Endothelial cell of umbilical vein (primary cell): ENCODE results near the gene NACA2. TPM values are rescaled to one million over a fixed set of nuclear protein-coding genes. Genes with fewer than 3 reads are reported as not detected.

Experiments used
- BruUV-seq: library from RNA; stranded (reverse); fragments of 400-500 nt; replicated peaks from 2 replicates; lab custom pipeline; 2021; lab: Mats Ljungman, UMichigan
- CTCF ChIA-PET: fragments of 300-600, 350-600 bp; sonication (Branson Sonifier 250); formaldehyde crosslinking; loops from one replicate; lab custom pipeline; 2021; ENCODE audit warnings: antibody characterized with exemption, inconsistent platforms; lab: Charles Lee
- POLR2A ChIA-PET: fragments of 300-600, 350-600 bp; sonication (Branson Sonifier 250); formaldehyde crosslinking; loops from one replicate; lab custom pipeline; 2021; ENCODE audit warnings: antibody characterized with exemption, inconsistent platforms; lab: Charles Lee
- DNase-seq: peaks from one replicate; pipeline ENCODE4 v3.0.0-alpha.2; 2011; ENCODE audit warnings: low read depth, low spot score
- FAIRE-seq: peaks from 2 replicates; lab custom pipeline; 2011; peaks lifted over from hg19 to GRCh38; lab: Jason Lieb, UNC
- H2AFZ ChIP-seq: 2 replicates; pipeline ENCODE4 v1.6.0; 2012; ENCODE audit warnings: low read depth, low read length, control low read depth, inconsistent platforms
- H3K27ac ChIP-seq: 2 replicates; pipeline ENCODE4 v1.5.1; 2011; ENCODE audit warnings: low read depth, mild to moderate bottlenecking, control low read depth, low read length, moderate library complexity; ENCODE audit not compliant: insufficient read depth
- H3K27me3 ChIP-seq, 2 experiments: 2 replicates each; pipeline versions ENCODE4 v1.6.0 to v1.6.1; 2011; ENCODE audit warnings: low read length in 2 of 2, mixed read lengths in 1 of 2; ENCODE audit not compliant: control insufficient read depth in 2 of 2, insufficient read depth in 2 of 2
- H3K36me3 ChIP-seq, 2 experiments: 2 replicates in 1 of 2; 3 replicates in 1 of 2; pipeline ENCODE4 v1.5.1; 2011; ENCODE audit warnings: low read length in 2 of 2, mild to moderate bottlenecking in 1 of 2, moderate library complexity in 1 of 2; ENCODE audit not compliant: control insufficient read depth in 2 of 2, insufficient read depth in 2 of 2; ENCODE audit errors: extremely low read depth in 1 of 2
- H3K4me1 ChIP-seq: 3 replicates; pipeline ENCODE4 v1.5.1; 2011; ENCODE audit warnings: mild to moderate bottlenecking, low read length; ENCODE audit not compliant: control insufficient read depth, insufficient read depth; ENCODE audit errors: extremely low read depth
- H3K4me2 ChIP-seq: 2 replicates; pipeline ENCODE4 v1.6.1; 2011; ENCODE audit warnings: low read length, control low read depth, mixed read lengths; ENCODE audit not compliant: insufficient read depth
- H3K4me3 ChIP-seq, 3 experiments: fragments of 200-600 bp in 1 of 3; sonication (generic), shearing (Covaris generic) in 1 of 3; replicated peaks in 1 of 3; 2 replicates each; pipeline ENCODE4 v1.5.1; 2011 to 2016; ENCODE audit warnings: control low read depth in 3 of 3, low read length in 3 of 3, mild to moderate bottlenecking in 2 of 3, inconsistent platforms in 1 of 3, low read depth in 1 of 3, moderate library complexity in 1 of 3; ENCODE audit not compliant: insufficient read depth in 1 of 3
- H3K79me2 ChIP-seq: 2 replicates; pipeline ENCODE4 v1.6.0; 2012; ENCODE audit warnings: low read length, inconsistent platforms; ENCODE audit not compliant: control insufficient read depth, insufficient read depth
- H3K9ac ChIP-seq: replicated peaks from 2 replicates; pipeline ENCODE3; 2011; ENCODE audit warnings: low read length, control low read depth; ENCODE audit not compliant: insufficient read depth; ENCODE audit errors: extremely low read depth
- H3K9me1 ChIP-seq: replicated peaks from 3 replicates; pipeline ENCODE4 v1.6.0; 2011; ENCODE audit warnings: mild to moderate bottlenecking, low read length; ENCODE audit not compliant: control insufficient read depth, insufficient read depth; ENCODE audit errors: extremely low read depth
- H3K9me3 ChIP-seq: replicated peaks from 2 replicates; pipeline ENCODE4 v1.5.1; 2012; ENCODE audit warnings: low read length, inconsistent platforms; ENCODE audit not compliant: control insufficient read depth, insufficient read depth
- H4K20me1 ChIP-seq: replicated peaks from 2 replicates; pipeline ENCODE3; 2011; ENCODE audit warnings: mild to moderate bottlenecking, low read length; ENCODE audit not compliant: control insufficient read depth, insufficient read depth; ENCODE audit errors: extremely low read depth
- EZH2 ChIP-seq: IDR thresholded peaks from 2 replicates; pipeline ENCODE4 v1.6.1; 2012; ENCODE audit warnings: borderline replicate concordance, low read depth, mild to moderate bottlenecking, moderate library complexity, low read length, inconsistent platforms; ENCODE audit not compliant: severe bottlenecking
- FOS ChIP-seq: IDR thresholded peaks from 2 replicates; pipeline ENCODE4 v1.6.1; 2011; ENCODE audit warnings: mild to moderate bottlenecking, low read length, moderate library complexity, borderline replicate concordance; ENCODE audit not compliant: insufficient read depth
- GATA2 ChIP-seq: IDR thresholded peaks from 2 replicates; pipeline ENCODE4 v1.7.0; 2011; ENCODE audit warnings: low read depth, mild to moderate bottlenecking, moderate library complexity, mixed read lengths, low read length; ENCODE audit not compliant: insufficient read length, insufficient read depth
- JUN ChIP-seq: IDR thresholded peaks from 2 replicates; pipeline ENCODE4 v1.6.1; 2011; ENCODE audit warnings: borderline replicate concordance, low read depth; ENCODE audit not compliant: insufficient read length, insufficient read depth
- MYC ChIP-seq: IDR thresholded peaks from one replicate; pipeline ENCODE4 v1.6.1; 2011; ENCODE audit warnings: mild to moderate bottlenecking, low read depth, low read length
- POLR2A ChIP-seq: IDR thresholded peaks from 2 replicates; pipeline ENCODE4 v1.6.1; 2012; ENCODE audit warnings: low read depth, mild to moderate bottlenecking, control low read depth, low read length
- POLR2AphosphoS5 ChIP-seq: IDR thresholded peaks from 2 replicates; pipeline ENCODE4 v1.6.1; 2012; ENCODE audit warnings: low read depth, mild to moderate bottlenecking, control low read depth, low read length, moderate library complexity; ENCODE audit not compliant: insufficient read depth
- dilution Hi-C: fragments of 300-500 bp; cut with MboI; formaldehyde crosslinking; loops from one replicate; pipeline ENCODE4 v1.15.0; 2019; ENCODE audit warnings: low sequenced_read_pairs; ENCODE audit not compliant: extremely low pct_ligation_motif_present
- intact Hi-C: fragments of 100-400 bp; cut with micrococcal nuclease; formaldehyde crosslinking; loops from one replicate; pipeline ENCODE4 v1.10.0; 2022
- polyA plus RNA-seq, 4 experiments: library from polyadenylated mRNA; depleted of rRNA in 3 of 4; stranded (reverse) in 3 of 4; unstranded in 1 of 4; fragments of >200 nt; gene quantifications; 2 replicates each; pipeline versions ENCODE4 v1.2.1 to v1.2.3, GENCODE V29; 2011 to 2012; ENCODE audit warnings: missing spikeins in 1 of 4
- total RNA-seq: library from RNA; stranded (reverse); gene quantifications from 2 replicates; pipeline ENCODE4 v1.2.3, GENCODE V29; 2021
- TF ChIP-seq, protein P1 (sequence below), 2 donors: IDR thresholded peaks; 1 replicate in 1 of 2; 2 replicates in 1 of 2; pipeline ENCODE4 v1.5.1; 2011; ENCODE audit warnings: low read length in 2 of 2, mild to moderate bottlenecking in 2 of 2, moderate library complexity in 2 of 2, control low read depth in 1 of 2, inconsistent platforms in 1 of 2, low read depth in 1 of 2; ENCODE audit not compliant: insufficient read depth in 1 of 2; ENCODE audit errors: extremely low read depth in 1 of 2
- TF ChIP-seq, protein P2 (sequence below): IDR thresholded peaks from 2 replicates; pipeline ENCODE4 v1.6.1; 2011; ENCODE audit not compliant: insufficient read depth, insufficient read length

The NACA2 gene
- total and polyA plus RNA-seq, 2 donors (not counting 3 experiments of a cell fraction or from before 2014, with no cell fraction given), result not detected

DNA sequence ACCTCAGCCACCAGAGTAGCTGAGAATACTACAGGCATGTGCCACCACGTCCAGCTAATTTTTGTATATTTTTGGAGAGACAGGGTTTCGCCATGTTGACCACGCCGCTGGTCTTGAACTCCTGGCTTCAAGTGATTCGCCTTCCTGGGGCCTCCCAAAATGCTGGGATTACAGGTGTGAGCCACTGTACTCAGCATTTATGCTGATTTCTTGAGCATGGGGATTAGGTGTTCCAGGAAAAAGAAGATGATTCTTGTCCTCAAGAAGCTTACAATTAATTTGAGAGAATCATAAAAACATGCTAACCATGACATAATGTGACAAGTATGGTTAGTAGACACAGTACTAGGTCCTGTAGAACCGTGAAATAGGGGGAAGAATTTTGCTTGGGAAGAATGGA is 30.9 kb downstream of the NACA2 start:
- H3K9me3 ChIP-seq, result no peaks in the 10 kb centered on the region
- no peaks in the 10 kb centered on the region for H4K20me1 ChIP-seq
- no peaks in the 10 kb centered on the region for H3K36me3 ChIP-seq
- peaks cover 6 to 10% of the 10 kb centered on the region in 2 experiments for H3K27me3 ChIP-seq
- ChIA-PET POLR2A (no interaction called here), CTCF (interaction anchor here (1.2 to 2.4 kb wide), 4 partner anchors 8 to 113 kb away, joined by 3 to 9 read pairs (median 6); no protein-coding TSS in a partner anchor)
- intact Hi-C loops (no loop called here), dilution Hi-C loops (no loop called here)
- TF ChIP-seq POLR2AphosphoS5, result no peak
- TF ChIP-seq FOS, result no peak
- no peak for TF ChIP-seq EZH2
- TF ChIP-seq, protein P1, sequence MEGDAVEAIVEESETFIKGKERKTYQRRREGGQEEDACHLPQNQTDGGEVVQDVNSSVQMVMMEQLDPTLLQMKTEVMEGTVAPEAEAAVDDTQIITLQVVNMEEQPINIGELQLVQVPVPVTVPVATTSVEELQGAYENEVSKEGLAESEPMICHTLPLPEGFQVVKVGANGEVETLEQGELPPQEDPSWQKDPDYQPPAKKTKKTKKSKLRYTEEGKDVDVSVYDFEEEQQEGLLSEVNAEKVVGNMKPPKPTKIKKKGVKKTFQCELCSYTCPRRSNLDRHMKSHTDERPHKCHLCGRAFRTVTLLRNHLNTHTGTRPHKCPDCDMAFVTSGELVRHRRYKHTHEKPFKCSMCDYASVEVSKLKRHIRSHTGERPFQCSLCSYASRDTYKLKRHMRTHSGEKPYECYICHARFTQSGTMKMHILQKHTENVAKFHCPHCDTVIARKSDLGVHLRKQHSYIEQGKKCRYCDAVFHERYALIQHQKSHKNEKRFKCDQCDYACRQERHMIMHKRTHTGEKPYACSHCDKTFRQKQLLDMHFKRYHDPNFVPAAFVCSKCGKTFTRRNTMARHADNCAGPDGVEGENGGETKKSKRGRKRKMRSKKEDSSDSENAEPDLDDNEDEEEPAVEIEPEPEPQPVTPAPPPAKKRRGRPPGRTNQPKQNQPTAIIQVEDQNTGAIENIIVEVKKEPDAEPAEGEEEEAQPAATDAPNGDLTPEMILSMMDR (IDR thresholded peaks at IDR 0.05; ENCODE audit: extremely low read depth in 1 of 2, insufficient read depth in 1 of 2, low read depth in 1 of 2, low read length in 2 of 2), result no peak
- no peak for TF ChIP-seq GATA2
- TF ChIP-seq, protein P2, sequence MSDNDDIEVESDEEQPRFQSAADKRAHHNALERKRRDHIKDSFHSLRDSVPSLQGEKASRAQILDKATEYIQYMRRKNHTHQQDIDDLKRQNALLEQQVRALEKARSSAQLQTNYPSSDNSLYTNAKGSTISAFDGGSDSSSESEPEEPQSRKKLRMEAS, result no peak
- no peak for TF ChIP-seq MYC
- no peak for TF ChIP-seq JUN
- no peak for TF ChIP-seq POLR2A
- FAIRE-seq (no peak), DNase-seq (no peak)
- H3K79me2 ChIP-seq, result no peaks in the 10 kb centered on the region
- H3K4me2 ChIP-seq, result no peak overlapping the region
- H2AFZ ChIP-seq, result no peak overlapping the region
- H3K4me1 ChIP-seq, result no peaks in the 10 kb centered on the region
- no TSS peak for BruUV-seq
- no peak overlapping the region for H3K4me3 ChIP-seq
- no peaks in the 10 kb centered on the region for H3K9me1 ChIP-seq
- H3K9ac ChIP-seq, result no peak overlapping the region
- H3K27ac ChIP-seq, result no peak overlapping the region
